Tongue (tissue), 2 donors: Measurements from ENCODE around the gene GNL1. TPM values are rescaled to one million over a fixed set of nuclear protein-coding genes. Genes with fewer than 3 reads are reported as not detected.

Experiments
- DNase-seq: peaks from one replicate; pipeline ENCODE4 v3.0.0-alpha.2; 2015
- total RNA-seq: library from RNA; depleted of rRNA; stranded (reverse); fragments of >200 nt; gene quantifications from one replicate; pipeline ENCODE4 v1.2.3, GENCODE V29; 2014

GNL1 gene
- 40.2 TPM for total RNA-seq

DNA sequence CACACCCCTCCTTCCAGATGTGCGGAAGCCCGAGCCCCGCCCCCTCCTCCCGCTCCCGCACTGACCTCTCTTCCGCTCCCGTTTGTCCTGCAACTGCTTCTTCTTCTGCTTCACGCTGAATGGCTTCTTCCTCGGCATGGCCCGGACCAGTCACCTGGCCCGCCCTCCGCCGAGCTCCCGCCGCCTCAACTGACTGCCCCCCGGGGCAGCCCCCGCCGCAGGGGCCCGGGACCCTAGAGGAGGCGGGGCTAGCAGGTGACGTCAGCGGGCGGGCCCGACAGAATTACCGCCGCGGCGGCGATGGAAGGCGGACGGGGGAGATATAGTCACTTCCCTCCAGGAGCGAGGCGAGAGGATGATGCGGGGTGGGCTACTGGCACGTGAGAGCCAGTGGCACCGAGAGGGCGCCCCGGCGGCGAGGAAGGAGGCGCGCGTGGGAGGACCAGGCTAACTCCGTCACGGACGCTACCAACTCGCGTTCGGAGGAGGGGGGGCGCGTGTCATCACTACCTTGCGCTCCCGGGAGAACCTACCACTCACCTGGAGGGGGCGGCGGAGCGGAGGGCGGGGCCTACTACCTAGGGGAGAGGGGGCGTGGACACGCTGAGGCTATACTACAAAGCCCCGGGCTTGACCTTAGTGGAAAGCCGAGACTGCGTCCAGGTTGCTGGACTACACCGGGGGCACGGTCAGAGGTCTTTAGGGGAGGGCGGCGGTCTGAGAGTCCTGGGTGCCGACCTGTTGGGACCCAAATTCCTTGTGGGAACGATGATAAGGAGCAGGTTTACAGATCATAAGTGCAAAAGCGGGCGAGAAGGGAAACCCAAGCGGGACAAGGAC, at the start of gene GNL1:
Gene GNL1 (minus strand): TSS at position 424 of the 840 bp plus-strand sequence. CDS start 286 bp downstream, at position 138.
- peak; percentile 94 for DNase-seq

- DNase-seq: no peak
Measured at GRCh38 chr6:30603961-30604360, 47.7 kb upstream of the GNL1 start.

DNA sequence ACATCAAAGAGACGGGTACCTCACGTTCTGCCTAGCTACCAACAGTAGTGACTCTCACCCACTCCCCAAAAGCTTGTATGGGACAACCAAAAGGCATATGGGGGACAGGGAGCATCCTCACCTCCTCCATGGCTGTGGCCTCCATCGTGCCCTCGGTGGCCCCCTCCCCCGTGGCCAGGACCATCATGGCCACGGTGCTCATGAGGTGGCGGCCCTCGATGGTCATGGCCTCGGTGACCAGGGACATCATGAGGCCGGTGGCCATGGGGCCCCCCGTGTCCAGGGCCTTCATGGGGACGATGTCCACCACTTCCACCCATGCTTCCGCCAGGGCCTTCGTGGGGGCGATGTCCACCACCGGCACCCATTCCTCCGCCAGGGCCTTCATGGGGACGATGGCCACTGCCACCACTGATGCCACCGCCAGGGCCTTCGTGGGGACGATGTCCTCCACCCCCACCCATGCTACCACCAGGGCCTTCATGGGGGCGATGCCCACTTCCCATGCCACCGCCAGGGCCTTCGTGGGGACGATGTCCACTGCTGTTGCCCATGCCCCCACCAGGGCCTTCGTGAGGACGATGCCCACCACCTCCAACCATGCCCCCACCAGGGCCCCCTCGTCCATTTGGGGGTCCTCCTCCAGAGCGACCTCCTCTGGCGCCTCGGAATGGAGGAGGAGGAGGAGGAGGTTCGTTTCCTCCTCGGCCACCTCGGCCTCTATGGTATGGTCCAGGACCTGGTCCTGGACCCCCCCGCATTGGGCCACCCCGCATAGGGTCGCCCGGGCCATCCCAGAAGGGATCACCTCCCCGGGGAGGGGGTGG, 45.7 kb upstream of the GNL1 start:
- DNase-seq: no peak

DNA sequence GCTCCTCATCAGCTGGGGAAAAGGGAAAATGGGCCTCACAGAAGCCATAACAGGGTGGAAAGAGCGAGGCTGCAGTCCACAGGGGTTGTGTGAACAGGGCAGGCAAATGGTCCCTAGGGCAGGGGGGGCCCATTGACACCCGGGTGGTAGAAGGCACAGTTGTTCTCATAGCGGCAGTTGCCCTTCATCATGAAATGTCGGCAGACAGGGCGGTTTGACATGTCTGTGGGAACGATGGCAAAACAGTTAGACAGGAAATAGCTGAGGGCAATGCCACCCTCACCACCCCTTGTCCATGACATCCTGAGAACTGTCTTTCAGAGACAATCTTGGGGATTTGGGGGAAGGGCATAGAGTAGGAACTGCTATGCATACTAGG, 45.1 kb upstream of the GNL1 start:
- DNase-seq: no peak

- DNase-seq: no peak
Measured at GRCh38 chr6:30600451-30600961, 44.2 kb upstream of the GNL1 start.

DNA sequence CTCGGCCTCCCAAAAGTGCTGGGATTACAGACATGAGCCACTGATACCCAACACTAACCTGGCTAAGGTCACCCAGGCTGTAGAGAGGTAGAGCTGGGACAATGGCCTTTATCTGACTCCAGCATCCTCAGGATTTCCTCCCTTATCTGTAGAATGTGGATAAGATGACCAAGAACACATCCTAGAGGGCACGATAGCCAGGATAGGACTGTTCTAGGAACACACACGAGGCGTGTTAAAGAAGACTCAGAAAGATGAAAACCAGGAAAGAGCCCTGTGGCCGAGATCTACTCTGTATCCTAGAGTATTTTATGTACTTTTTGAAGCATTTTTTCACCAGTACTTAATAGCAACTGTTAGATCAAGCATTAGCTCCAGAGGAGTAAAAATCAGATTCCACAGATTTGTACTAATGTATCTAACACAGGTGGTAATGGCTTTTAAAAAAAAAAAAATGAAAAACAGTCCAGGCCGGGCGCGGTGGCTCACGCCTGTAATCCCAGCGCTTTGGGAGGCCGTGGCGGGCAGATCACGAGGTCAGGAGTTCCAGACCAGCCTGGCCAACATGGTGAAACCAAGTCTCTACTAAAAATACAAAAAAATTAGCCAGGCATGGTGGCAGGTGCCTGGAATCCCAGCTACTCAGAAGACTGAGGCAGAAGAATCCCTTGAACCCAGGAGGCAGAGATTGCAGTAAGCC, 43.5 kb upstream of the GNL1 start:
- no peak for DNase-seq

- no peak for DNase-seq
Measured at GRCh38 chr6:30598912-30599624, 42.8 kb upstream of the GNL1 start.

GRCh38 chr6:30597315-30598144, 41.2 kb upstream of the GNL1 start:
- peak; percentile 83 for DNase-seq

- no peak for DNase-seq
Measured at GRCh38 chr6:30592287-30592686, 36.0 kb upstream of the GNL1 start.

DNA sequence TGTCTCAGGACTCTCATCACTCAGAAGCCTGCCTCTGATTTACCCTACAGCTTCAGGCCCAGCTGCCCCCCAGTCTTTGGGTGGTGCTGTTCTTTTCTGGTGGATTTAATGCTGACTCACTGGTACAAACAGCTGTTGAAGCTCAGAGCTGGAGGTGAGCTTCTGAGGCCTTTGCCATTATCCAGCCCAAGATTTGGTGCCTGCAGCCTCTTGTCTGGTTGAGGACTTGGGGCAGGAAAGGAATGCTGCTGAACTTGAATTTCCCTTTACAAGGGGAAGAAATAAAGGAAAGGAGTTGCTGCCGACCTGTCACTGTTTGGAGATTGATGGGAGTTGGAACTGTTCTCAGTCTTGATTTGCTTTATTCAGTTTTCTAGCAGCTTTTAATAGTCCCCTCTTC, 34.7 kb upstream of the GNL1 start:
- peak; percentile 61 for DNase-seq

DNA sequence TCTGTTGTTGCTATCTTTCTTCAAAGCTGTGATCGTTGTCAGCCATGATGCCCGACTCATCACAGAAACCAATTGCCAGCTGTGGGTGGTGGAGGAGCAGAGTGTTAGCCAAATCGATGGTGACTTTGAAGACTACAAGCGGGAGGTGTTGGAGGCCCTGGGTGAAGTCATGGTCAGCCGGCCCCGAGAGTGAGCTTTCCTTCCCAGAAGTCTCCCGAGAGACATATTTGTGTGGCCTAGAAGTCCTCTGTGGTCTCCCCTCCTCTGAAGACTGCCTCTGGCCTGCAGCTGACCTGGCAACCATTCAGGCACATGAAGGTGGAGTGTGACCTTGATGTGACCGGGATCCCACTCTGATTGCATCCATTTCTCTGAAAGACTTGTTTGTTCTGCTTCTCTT, 34.2 kb upstream of the GNL1 start:
- no peak for DNase-seq

- DNase-seq: no peak
Measured at GRCh38 chr6:30589754-30590358, 33.6 kb upstream of the GNL1 start.

DNA sequence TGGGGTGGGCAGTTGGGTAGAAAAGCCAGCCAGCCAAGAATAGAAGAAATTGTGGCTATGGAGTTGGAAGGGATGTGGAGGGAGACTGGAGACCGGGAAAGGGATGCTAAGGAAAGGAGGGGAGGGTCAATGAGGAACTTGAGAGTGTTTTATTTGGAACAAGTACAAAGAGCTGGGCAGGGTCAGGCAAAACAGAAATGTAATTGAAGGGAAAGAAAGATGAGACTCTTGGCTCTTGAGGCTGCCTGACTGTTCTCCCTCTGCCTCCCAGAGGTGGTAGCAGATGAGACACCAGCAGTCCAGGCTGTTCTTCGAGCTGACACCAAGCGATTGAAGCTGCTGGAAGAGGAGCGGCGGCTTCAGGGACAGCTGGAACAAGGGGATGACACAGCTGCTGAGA, 27.6 kb upstream of the GNL1 start:
- DNase-seq: no peak

- no peak for DNase-seq
Measured at GRCh38 chr6:30578051-30578450, 21.8 kb upstream of the GNL1 start.

DNA sequence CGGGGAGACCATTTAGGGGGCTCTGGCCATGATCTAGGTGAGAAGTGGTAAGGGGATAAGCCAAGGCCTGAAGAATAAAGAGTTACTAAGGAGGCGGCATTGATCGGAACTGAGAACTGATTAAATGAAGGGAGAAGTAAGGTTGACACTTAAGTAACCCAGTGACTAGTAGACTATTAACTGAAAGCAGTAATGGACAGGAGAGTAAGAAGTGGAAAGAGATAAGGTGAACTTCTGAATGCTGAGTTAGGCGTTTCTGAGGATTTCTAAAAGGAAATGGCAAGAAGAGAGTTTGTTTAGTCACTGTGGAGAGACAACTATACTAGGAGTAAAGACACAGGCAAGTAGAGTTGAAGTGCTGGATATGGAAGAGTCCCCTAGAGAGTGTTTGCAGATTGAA, 16.8 kb upstream of the GNL1 start:
- no peak for DNase-seq

DNA sequence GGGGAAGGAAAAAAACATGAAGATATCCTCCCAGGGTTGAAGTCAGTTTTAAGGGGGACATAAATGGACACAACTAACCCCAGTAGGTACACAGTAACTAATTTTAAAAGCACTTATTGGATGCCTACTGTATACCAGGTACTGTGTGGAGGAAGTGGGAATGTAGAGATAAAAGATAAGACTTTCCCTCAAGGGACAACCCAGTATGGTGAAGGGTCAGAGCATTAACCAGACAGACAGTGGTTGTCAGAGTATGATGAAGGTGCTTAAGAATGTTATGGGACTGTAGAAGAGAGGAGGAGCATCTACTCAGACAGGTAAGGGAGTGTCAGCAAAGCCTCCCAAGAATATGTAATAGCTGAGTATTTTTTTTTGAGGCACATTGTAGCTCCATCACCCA, 15.9 kb upstream of the GNL1 start:
- no peak for DNase-seq

DNA sequence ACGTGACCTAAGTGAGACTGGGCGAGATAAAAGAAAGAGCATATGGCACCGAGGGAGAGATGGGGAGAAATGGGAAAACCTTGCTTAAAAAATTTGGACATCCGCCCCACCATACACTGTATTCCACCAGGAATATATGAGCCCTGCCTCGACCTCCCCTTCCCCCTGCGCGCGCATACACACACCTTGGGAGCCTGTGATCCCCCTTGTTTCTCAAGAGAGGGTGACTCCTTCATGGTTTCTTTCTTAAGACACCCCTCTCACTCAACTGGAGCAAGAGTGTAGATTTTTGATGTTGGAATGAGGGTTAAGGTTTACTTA, 15.4 kb upstream of the GNL1 start:
- no peak for DNase-seq

GRCh38 chr6:30571075-30571761, 14.9 kb upstream of the GNL1 start, which contains the start of gene ABCF1:
Gene ABCF1, plus strand, starts transcription at chr6:30571442. Its CDS starts 46 bp downstream, at chr6:30571488.
- DNase-seq: peak; percentile 99

DNA sequence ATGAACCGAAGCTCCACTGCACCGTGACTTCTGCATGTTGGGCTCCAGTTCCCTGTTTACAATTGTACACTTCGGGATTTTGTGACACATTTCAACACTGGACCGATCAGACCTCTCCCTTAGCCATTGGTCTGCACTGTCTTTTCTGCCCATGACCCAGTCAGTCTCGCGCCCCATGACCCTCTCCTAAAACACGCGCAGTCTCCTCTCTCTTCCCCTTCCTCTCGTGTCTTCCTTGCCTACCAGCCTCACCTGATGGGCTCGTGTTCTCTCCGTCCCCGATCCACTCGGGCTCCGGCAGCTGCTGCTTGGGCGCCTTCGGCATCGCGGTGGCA, 14.4 kb upstream of the GNL1 start:
- no peak for DNase-seq

DNA sequence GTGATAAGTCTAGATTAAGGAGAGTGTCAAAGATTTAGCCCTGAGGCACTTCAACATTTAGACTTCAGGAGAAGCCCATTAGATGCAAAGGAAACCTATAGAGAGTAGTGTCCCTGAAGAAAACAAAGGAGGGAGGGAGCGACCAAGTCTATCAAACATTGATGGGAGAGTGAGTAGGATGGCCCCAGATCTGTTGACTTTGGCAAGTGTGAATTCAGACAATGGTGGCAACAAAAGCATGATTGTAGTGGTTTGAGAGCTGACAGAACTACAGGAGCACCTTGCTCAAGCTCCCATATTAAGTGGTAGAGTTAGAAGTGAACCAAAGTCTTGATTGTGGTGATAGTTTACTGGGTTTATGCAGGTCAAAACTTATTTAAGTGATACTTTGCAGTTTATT, 14.0 kb upstream of the GNL1 start:
- no peak for DNase-seq
